Lung (tissue), 12 donors: ENCODE measurements around the gene CPN1. TPM values are rescaled to one million over a fixed set of nuclear protein-coding genes. Genes with fewer than 3 reads are reported as not detected.

Experiments used
- ATAC-seq: fragments of 200-7000 bp; cut with Tn5 transposase; one replicate; pipeline ENCODE4 v1.9.1; 2020; ENCODE audit warnings: moderate number of reproducible peaks; ENCODE audit not compliant: insufficient read depth, low FRiP score
- DNase-seq, 3 donors: peaks; one replicate each; pipeline ENCODE4 v3.0.0-alpha.2; 2013 to 2017
- H3K27ac ChIP-seq, 2 donors: one replicate each; pipeline ENCODE4 v1.5.1; 2013; ENCODE audit warnings: mild to moderate bottlenecking in 2 of 2, moderate library complexity in 2 of 2, control low read depth in 1 of 2, inconsistent platforms in 1 of 2, low read depth in 1 of 2, low read length in 1 of 2
- H3K27me3 ChIP-seq, 3 donors: one replicate each; pipeline ENCODE4 v1.5.1; 2013; ENCODE audit warnings: low read length in 2 of 3; ENCODE audit not compliant: control insufficient read depth in 3 of 3, insufficient read depth in 3 of 3
- H3K36me3 ChIP-seq, 4 donors: one replicate each; pipeline ENCODE4 v1.5.1; 2013; ENCODE audit warnings: low read length in 4 of 4, mild to moderate bottlenecking in 1 of 4, moderate library complexity in 1 of 4; ENCODE audit not compliant: control insufficient read depth in 4 of 4, insufficient read depth in 4 of 4
- H3K4me1 ChIP-seq, 5 donors: one replicate each; pipeline ENCODE4 v1.5.1; 2013; ENCODE audit warnings: low read length in 5 of 5, mild to moderate bottlenecking in 2 of 5, moderate library complexity in 1 of 5; ENCODE audit not compliant: control insufficient read depth in 5 of 5, insufficient read depth in 5 of 5
- H3K4me3 ChIP-seq: one replicate; pipeline ENCODE4 v1.5.1; 2013; ENCODE audit warnings: mild to moderate bottlenecking, control low read depth, moderate library complexity
- H3K9ac ChIP-seq, 2 donors: one replicate each; pipeline ENCODE4 v1.5.1; 2013; ENCODE audit warnings: low read length in 2 of 2, control low read depth in 1 of 2; ENCODE audit not compliant: insufficient read depth in 1 of 2
- H3K9me3 ChIP-seq, 4 donors: one replicate each; pipeline ENCODE4 v1.5.1; 2013; ENCODE audit warnings: low read length in 3 of 4, mild to moderate bottlenecking in 1 of 4, moderate library complexity in 1 of 4; ENCODE audit not compliant: control insufficient read depth in 4 of 4, insufficient read depth in 3 of 4
- CTCF ChIP-seq: IDR thresholded peaks from 2 replicates; pipeline ENCODE4 v1.5.1; 2012; ENCODE audit warnings: mild to moderate bottlenecking; ENCODE audit errors: control extremely low read depth, extremely low read depth
- WGBS, 2 donors: extraction: QIAGEN DNeasy Blood & Tissue Kit; methylation state at CpG; one replicate each; pipeline ENCODE4 v1.1.7; 2013; 5-methylcytosine and 5-hydroxymethylcytosine counted together
- polyA plus RNA-seq, 2 donors: library from polyadenylated mRNA; stranded (reverse); fragments of 200-250 nt; gene quantifications; one replicate each; pipeline ENCODE4 v1.2.1, GENCODE V29; 2013
- total RNA-seq, 2 donors: library from RNA; depleted of rRNA in 1 of 2; stranded (reverse); fragments of >200 nt in 1 of 2; gene quantifications; one replicate each; pipeline ENCODE4 v1.2.1, GENCODE V29; 2014 to 2021
- donor health status: control.
- donor health status: control.
- donor health status: Bipolar disorder and iron deficiency.
- donor health status: healthy.
- donor health status: DM: yes; HTN: yes; CAD: no.

CPN1 gene
- total and polyA plus RNA-seq, 4 donors: not detected

GRCh38 chr10:100033766-100034418 is 47.8 kb downstream of the CPN1 start:
- WGBS, 2 donors: 74 to 88% methylated on average over 1 of the region's 1 CpG
- peaks cover 0 to 4% (median 0%) of the 10 kb centered on the region in 5 donors for H3K4me1 ChIP-seq

GRCh38 chr10:100027416-100027815 is 54.3 kb downstream of the CPN1 start:
- Histone ChIP-seq H3K36me3 (no peaks in the 10 kb centered on the region), H3K9ac (no peak overlapping the region), H3K4me3 (no peak overlapping the region), H3K27me3 (no peaks in the 10 kb centered on the region), H3K9me3 (peaks cover 0 to 6% (median 4%) of the 10 kb centered on the region in 4 donors), H3K27ac (no peak overlapping the region), H3K4me1 (peaks cover 0 to 3% (median 0%) of the 10 kb centered on the region in 5 donors)
- no peak for ATAC-seq
- no peak for DNase-seq
- no peak for TF ChIP-seq CTCF
- 93 to 100% methylated on average over 1 of the region's 1 CpG for WGBS, 2 donors

More at GRCh38 chr10:100033766-100034418, 47.8 kb downstream of the CPN1 start:
- Histone ChIP-seq H3K9me3 (peaks cover 0 to 2% (median 0%) of the 10 kb centered on the region in 4 donors), H3K9ac (no peak overlapping the region), H3K4me3 (no peak overlapping the region), H3K27me3 (no peaks in the 10 kb centered on the region), H3K27ac (no peak overlapping the region), H3K36me3 (no peaks in the 10 kb centered on the region)
- no peak for DNase-seq
- TF ChIP-seq CTCF: no peak
- ATAC-seq: no peak

- peaks cover 0 to 6% (median 4%) of the 10 kb centered on the region in 4 donors for H3K9me3 ChIP-seq
- no peaks in the 10 kb centered on the region for H3K27me3 ChIP-seq
- WGBS, 2 donors: 79 to 85% methylated on average over 5 of the region's 5 CpGs
- DNase-seq: peak in 1 of 3 donors; percentile 28
- no peak overlapping the region for H3K9ac ChIP-seq
- H3K36me3 ChIP-seq: no peaks in the 10 kb centered on the region
- no peak for ATAC-seq
- H3K4me3 ChIP-seq: no peak overlapping the region
- peaks cover 0 to 9% (median 0%) of the 10 kb centered on the region in 5 donors for H3K4me1 ChIP-seq
- H3K27ac ChIP-seq: no peak overlapping the region
- TF ChIP-seq CTCF: no peak
Observed at GRCh38 chr10:100025576-100025975, 56.1 kb downstream of the CPN1 start.

GRCh38 chr10:100024748-100025147 is 56.9 kb downstream of the CPN1 start:
- WGBS, 2 donors: 85 to 87% methylated on average over 11 of the region's 11 CpGs
- Histone ChIP-seq H3K27me3 (no peaks in the 10 kb centered on the region), H3K27ac (no peak overlapping the region), H3K4me3 (no peak overlapping the region), H3K36me3 (no peaks in the 10 kb centered on the region), H3K9me3 (peaks cover 0 to 6% (median 4%) of the 10 kb centered on the region in 4 donors), H3K4me1 (peaks cover 0 to 16% (median 5%) of the 10 kb centered on the region in 5 donors), H3K9ac (no peak overlapping the region)
- DNase-seq (no peak), ATAC-seq (no peak)
- no peak for TF ChIP-seq CTCF
